WI38 (cell line): ENCODE measurements around the gene ACKR2.
A peak's percentile ranks its signal among the peaks of the same experiment; 100 is the strongest.
"Not testable (repeated sequence)": the region's sequence is repeated elsewhere in the genome, so short reads cannot be mapped to it uniquely, and the experiment has no call there.

Source experiments
- H3K4me3 ChIP-seq: 2 replicates; pipeline ENCODE4 v1.5.1; 2011; ENCODE audit warnings: low read depth, mild to moderate bottlenecking, control low read depth, low read length
- TF ChIP-seq, protein P1 (sequence below): IDR thresholded peaks from 2 replicates; pipeline ENCODE4 v1.5.1; 2012; ENCODE audit warnings: low read depth, mild to moderate bottlenecking, control low read depth, low read length

The ACKR2 gene

DNA sequence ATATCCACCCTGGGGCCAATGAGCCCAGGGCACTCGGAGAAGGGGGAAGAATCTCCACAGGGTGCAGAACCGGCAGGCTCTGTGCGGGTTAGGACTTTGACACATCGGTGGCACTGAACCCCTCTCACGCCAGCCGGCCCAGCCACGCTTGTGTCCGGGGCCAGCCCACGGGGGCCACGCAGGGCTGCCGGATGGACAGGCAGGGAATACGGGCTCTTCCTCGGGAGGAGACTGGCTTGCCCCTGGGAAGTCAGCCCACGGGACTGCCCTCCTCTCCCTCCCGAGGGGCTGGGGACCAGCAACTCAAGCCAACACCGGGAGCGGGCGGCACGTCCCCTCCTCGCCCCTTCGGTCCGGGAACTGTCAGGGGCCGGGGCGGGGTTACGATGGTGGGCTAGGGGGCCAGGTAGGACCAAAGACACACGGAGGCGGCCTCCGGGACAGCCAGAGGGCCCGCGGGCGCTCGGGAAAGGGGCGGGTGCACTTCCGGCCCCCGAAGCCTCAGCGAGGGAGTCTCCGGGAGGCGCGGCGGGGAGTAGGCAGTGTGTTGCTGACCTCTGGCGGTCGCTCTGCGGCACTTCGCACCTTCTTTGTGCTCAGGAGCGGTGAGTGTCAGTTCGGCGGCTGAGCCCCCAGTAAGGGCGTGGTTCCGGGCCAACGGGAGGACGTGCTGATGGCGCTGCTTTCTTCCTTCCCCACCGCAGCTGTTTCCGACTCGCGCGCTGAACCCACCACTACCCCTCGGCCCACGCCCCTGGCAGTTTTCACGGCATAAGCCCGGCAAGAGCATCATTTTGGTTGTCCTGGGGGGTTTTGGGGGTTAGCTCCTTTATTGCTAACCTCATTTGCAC lies 71.6 kb downstream of the ACKR2 start:
- peak overlapping the region; percentile 62 for H3K4me3 ChIP-seq
- TF ChIP-seq, protein P1, sequence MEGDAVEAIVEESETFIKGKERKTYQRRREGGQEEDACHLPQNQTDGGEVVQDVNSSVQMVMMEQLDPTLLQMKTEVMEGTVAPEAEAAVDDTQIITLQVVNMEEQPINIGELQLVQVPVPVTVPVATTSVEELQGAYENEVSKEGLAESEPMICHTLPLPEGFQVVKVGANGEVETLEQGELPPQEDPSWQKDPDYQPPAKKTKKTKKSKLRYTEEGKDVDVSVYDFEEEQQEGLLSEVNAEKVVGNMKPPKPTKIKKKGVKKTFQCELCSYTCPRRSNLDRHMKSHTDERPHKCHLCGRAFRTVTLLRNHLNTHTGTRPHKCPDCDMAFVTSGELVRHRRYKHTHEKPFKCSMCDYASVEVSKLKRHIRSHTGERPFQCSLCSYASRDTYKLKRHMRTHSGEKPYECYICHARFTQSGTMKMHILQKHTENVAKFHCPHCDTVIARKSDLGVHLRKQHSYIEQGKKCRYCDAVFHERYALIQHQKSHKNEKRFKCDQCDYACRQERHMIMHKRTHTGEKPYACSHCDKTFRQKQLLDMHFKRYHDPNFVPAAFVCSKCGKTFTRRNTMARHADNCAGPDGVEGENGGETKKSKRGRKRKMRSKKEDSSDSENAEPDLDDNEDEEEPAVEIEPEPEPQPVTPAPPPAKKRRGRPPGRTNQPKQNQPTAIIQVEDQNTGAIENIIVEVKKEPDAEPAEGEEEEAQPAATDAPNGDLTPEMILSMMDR, result peak; percentile 74

DNA sequence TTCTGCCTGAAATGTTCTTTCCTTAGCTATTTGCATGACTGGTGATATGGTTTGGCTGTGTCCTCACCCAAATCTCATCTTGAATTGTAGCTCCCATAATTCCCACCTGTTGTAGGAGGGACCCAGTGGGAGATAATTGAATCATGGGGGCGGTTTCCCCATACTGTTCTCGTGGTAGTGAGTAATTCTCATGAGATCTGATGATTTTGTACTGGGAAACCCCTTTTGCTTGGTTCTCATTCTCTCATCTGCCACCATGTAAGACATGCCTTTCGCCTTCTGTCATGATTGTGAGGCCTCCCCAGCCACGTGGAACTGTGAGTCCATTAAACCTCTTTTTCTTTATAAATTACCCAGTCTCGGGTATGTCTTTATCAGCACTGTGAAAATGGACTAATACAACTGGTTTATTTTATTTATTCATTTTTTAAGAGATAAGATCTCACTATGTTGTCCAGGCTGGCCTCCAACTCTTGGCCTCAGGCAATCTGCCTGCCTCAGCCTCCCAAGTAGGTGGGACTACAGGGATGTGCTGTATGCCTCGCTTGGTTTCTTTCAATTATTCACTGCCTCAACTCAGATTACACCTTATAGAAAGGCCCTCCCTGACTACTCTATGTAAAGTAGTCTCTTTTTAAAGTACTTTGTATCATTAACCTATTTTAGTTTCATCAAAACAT lies 74.1 kb downstream of the ACKR2 start:
- not testable (repeated sequence) for H3K4me3 ChIP-seq

DNA sequence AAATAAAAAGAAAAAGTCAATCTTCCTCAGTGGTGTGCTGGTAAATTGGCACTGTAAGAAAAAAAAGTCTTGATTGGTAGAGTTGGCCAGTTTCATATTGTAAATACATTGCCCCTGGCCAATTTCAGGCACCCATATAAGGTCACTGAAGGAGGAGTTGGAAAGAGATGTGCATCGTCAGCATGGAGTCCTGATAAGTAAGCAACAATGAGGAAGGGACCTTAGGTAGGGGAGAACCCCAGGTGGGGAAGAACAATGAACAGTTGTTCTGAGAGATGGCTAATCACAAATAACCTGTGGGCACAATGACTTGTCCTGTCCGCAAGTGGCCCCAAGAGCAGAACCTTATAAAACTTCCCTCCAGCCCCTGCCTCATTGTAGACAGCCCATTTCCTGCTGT lies 75.1 kb downstream of the ACKR2 start:
- H3K4me3 ChIP-seq, result no peak overlapping the region
- TF ChIP-seq, protein P1, result no peak

DNA sequence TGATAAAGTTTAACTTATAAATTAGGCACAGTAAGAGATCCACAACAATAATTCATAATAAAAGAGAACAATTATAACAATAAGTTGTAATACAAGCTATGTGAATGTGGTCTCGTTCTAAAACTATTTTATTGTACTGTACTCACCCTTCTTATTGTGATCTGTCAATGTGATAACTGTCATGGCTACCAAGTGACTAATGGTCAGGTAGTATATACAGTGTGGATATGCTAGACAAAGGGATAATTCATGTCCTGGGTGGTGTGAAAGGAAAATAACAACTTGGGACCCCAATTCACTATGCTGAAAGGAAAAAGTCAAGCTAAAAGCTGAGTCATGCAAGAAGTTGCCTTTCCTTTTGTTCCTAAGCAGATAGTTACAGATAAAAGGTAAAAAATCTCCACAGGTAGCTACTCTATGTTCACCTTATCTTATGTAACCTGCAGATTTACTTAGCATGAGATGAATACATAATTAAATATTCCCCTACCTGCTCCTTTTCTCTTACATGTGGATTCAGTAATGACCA lies 77.1 kb downstream of the ACKR2 start:
- TF ChIP-seq, protein P1, result no peak
- no peak overlapping the region for H3K4me3 ChIP-seq

DNA sequence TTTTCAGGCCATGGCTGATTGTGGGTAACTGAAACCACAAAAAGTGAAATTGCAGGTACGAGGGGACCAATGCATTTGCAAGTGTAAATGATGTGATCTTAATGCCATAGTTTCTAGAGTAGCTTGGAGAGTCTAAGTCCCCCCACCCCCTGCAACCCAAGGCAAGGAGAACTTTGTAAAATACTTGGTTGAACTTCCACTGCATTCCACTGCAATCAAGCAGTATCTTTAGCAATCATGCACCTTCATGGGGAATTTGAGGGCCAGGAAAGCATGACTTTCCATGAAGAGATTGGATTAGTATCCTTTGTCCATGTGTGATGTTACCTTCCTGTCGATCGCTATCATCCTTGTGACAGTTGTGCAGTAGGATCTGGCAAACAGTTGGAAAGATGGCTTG lies 77.8 kb downstream of the ACKR2 start:
- TF ChIP-seq, protein P1, result no peak
- no peak overlapping the region for H3K4me3 ChIP-seq

DNA sequence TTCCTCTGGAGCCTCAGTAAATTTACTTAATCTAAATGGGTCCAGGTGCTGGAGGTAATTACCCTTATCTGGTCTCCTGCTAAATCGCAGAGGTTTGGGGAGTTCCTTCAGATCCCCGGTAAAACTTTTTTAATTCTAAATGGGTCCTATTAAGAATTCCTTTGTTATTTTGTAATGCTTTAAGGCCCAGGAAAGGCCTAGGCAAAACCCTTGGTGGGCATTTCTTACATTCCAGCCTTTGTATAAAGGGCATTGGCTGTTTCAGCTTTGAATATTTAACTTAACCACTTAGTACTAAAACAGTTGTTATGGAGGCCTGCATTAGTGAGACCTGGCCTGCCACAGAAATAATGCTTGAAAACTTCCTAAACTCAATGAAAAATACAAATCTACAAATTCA lies 81.8 kb downstream of the ACKR2 start:
- H3K4me3 ChIP-seq, result no peak overlapping the region

DNA sequence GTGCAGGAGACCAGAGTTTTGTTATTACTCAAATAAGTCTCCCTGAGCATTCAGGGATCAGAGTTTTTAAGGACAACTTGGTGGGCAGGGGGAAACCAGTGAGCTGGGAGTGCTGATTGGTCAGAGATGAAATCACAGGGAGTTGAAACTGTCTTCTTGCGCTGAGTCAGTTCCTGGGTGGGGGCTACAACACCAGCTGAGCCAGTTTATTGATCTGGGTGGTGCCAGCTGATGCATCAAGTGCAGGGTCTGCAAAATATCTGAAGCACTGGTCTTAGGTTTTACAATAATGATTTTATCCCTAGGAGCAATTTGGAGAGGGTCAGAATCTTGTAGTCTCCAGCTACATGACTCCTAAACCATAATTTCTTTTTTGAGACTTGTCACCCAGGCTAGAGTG lies 82.9 kb downstream of the ACKR2 start:
- TF ChIP-seq, protein P1, result no peak
- H3K4me3 ChIP-seq, result no peak overlapping the region

More for the DNA sequence above, 81.8 kb downstream of the ACKR2 start:
- TF ChIP-seq, protein P1, result no peak
